Measurements from ENCODE around the gene TSFM. TPM values are rescaled to one million over a fixed set of nuclear protein-coding genes. Genes with fewer than 3 reads are reported as not detected.

Gene TSFM
- total RNA-seq, 4 donors from 2014 or later = 37.6 to 47.5 (median 40.1) TPM

- no peaks in the 10 kb centered on the region for H3K27me3 ChIP-seq
- H3K4me3 ChIP-seq = peak overlapping the region in 2 of 4 donors; percentile 5 to 11
- H3K4me1 ChIP-seq = peaks cover 90 to 97% of the 10 kb centered on the region in 2 donors
- intact Hi-C loops (cut with DNase I; ENCODE audit: low total_unique reads) = loop anchor here (5.0 kb wide), 1 partner anchor 51 kb away; the partner anchor contains the start of gene TSFM
- H3K9me3 ChIP-seq = no peaks in the 10 kb centered on the region
- in situ Hi-C loops (cut with MboI; ENCODE audit: low sequenced_read_pairs in 4 of 4) = loop anchor here in 1 of 4 donors (5.0 kb wide), 1 partner anchor 74 kb away; no protein-coding TSS in a partner anchor
- H3K36me3 ChIP-seq = peaks cover 0 to 14% of the 10 kb centered on the region in 2 donors
- DNase-seq = no peak
- H3K27ac ChIP-seq = peak overlapping the region; percentile 93 to 99 (median 98)
- no peak for ATAC-seq
- TF ChIP-seq, protein P1, sequence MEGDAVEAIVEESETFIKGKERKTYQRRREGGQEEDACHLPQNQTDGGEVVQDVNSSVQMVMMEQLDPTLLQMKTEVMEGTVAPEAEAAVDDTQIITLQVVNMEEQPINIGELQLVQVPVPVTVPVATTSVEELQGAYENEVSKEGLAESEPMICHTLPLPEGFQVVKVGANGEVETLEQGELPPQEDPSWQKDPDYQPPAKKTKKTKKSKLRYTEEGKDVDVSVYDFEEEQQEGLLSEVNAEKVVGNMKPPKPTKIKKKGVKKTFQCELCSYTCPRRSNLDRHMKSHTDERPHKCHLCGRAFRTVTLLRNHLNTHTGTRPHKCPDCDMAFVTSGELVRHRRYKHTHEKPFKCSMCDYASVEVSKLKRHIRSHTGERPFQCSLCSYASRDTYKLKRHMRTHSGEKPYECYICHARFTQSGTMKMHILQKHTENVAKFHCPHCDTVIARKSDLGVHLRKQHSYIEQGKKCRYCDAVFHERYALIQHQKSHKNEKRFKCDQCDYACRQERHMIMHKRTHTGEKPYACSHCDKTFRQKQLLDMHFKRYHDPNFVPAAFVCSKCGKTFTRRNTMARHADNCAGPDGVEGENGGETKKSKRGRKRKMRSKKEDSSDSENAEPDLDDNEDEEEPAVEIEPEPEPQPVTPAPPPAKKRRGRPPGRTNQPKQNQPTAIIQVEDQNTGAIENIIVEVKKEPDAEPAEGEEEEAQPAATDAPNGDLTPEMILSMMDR (IDR thresholded peaks at IDR 0.05 in 4 of 5, conservative IDR thresholded peaks at IDR 0.05 in 1 of 5) = no peak
- TF ChIP-seq POLR2A (IDR thresholded peaks at IDR 0.05) = no peak
Observed at GRCh38 chr12:57832966-57833365, 50.4 kb downstream of the TSFM start.

DNA sequence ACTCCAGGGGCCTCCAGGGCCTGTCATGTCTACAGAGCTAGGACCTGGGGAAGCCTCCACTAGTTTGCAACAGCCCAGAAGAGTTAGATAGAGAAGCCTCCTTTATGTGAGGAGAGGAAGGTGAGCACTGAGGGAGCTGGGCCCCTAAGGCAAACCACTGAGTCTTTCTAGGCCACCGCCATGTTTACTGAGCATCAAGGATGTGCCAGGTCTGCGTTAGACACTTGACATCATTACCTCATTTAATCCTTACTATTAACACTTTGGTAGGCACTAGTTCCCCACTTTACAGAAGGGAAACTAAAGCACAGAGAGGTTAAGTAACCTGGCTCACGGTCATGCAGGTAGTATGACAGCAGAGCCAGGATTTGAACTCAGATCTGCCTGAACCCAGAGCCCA, 51.1 kb downstream of the TSFM start:
- in situ Hi-C loops (cut with MboI; ENCODE audit: low sequenced_read_pairs in 4 of 4) (loop anchor here in 1 of 4 donors (5.0 kb wide), 1 partner anchor 74 kb away; no protein-coding TSS in a partner anchor), intact Hi-C loops (cut with DNase I; ENCODE audit: low total_unique reads) (loop anchor here (5.0 kb wide), 1 partner anchor 51 kb away; the partner anchor contains the start of gene TSFM)
- peak overlapping the region; percentile 93 to 99 (median 98) for H3K27ac ChIP-seq
- DNase-seq (no peak), ATAC-seq (no peak)
- TF ChIP-seq, protein P1 (IDR thresholded peaks at IDR 0.05 in 4 of 5, conservative IDR thresholded peaks at IDR 0.05 in 1 of 5) = no peak
- TF ChIP-seq POLR2A (IDR thresholded peaks at IDR 0.05) = no peak
- no peaks in the 10 kb centered on the region for H3K27me3 ChIP-seq
- H3K4me3 ChIP-seq = peak overlapping the region in 3 of 4 donors; percentile 5 to 12 (median 11)
- H3K9me3 ChIP-seq = no peaks in the 10 kb centered on the region
- H3K36me3 ChIP-seq = peaks cover 0 to 7% of the 10 kb centered on the region in 2 donors
- peaks cover 97 to 100% of the 10 kb centered on the region in 2 donors for H3K4me1 ChIP-seq

GRCh38 chr12:57834086-57834876, 51.7 kb downstream of the TSFM start:
- H3K27me3 ChIP-seq = no peaks in the 10 kb centered on the region
- no peak for ATAC-seq
- intact Hi-C loops (cut with DNase I; ENCODE audit: low total_unique reads) = loop anchor here (5.0 kb wide), 1 partner anchor 52 kb away; the partner anchor contains the start of gene TSFM
- peak overlapping the region in 1 of 4 donors; percentile 12 for H3K4me3 ChIP-seq
- DNase-seq = no peak
- in situ Hi-C loops (cut with MboI; ENCODE audit: low sequenced_read_pairs in 4 of 4) = loop anchor here in 1 of 4 donors (5.0 kb wide), 1 partner anchor 73 kb away; no protein-coding TSS in a partner anchor
- H3K4me1 ChIP-seq = peaks cover 98 to 100% of the 10 kb centered on the region in 2 donors
- TF ChIP-seq, protein P1 (IDR thresholded peaks at IDR 0.05 in 4 of 5, conservative IDR thresholded peaks at IDR 0.05 in 1 of 5) = no peak
- TF ChIP-seq POLR2A (IDR thresholded peaks at IDR 0.05) = no peak
- peaks cover 0 to under 1% of the 10 kb centered on the region in 2 donors for H3K36me3 ChIP-seq
- peak overlapping the region; percentile 93 to 99 (median 98) for H3K27ac ChIP-seq
- no peaks in the 10 kb centered on the region for H3K9me3 ChIP-seq

DNA sequence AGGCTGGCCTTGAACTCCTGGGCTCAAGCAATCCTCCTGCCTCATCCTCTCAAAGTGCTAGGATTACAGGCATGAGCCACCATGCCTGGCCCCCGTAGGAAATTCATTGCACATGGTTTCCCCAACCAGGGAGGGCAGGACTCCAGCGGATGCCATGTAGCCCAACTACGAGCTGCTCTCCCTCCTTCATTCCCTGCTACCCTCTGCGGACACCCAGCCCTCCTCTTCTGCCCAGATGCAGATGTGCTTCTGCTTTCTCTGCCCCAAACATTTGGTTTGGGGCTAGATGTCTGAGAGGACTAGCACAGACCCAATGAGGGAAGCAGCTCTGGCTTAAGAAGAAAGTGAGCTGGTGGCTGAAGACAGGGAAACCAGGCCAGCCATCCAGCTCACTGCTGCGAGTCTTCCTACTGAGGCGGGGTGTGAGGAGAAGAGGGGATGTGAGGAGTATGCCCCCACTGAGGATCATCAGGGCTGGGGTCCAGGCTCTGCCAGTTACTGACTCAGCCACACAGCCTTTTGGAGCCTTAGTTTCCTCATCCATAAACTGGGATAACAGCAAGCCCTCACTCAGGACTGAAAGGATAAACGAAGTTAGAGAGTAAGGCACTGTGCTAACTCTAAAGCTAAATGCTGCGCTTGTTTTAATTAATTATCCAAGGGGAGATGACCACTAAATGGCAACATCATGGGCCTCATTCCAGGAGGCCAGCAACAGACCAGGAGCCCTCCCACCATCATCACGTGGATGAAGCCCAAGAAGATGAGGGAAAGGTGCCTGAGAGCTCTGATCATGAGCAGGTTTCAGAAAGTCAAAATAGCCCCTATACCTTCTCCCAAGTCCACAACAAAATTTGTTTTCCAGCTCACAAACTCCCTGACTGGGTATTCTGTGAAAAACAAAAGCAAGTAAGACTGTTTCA, 53.0 kb downstream of the TSFM start:
- no peaks in the 10 kb centered on the region for H3K27me3 ChIP-seq
- TF ChIP-seq, protein P1 (IDR thresholded peaks at IDR 0.05 in 4 of 5, conservative IDR thresholded peaks at IDR 0.05 in 1 of 5) = no peak
- no peak for TF ChIP-seq POLR2A (IDR thresholded peaks at IDR 0.05)
- in situ Hi-C loops (cut with MboI; ENCODE audit: low sequenced_read_pairs in 4 of 4) = no loop called here
- DNase-seq = no peak
- no peaks in the 10 kb centered on the region for H3K9me3 ChIP-seq
- H3K4me1 ChIP-seq = peaks cover 98 to 100% of the 10 kb centered on the region in 2 donors
- intact Hi-C loops (cut with DNase I; ENCODE audit: low total_unique reads) = no loop called here
- no peak for ATAC-seq
- peak overlapping the region; percentile 21 to 34 (median 24) for H3K4me3 ChIP-seq
- no peaks in the 10 kb centered on the region for H3K36me3 ChIP-seq
- peak overlapping the region; percentile 93 to 99 (median 98) for H3K27ac ChIP-seq
